ENCODE results near the gene TMEM259.

- no peak for TF ChIP-seq CTCF (IDR thresholded peaks at IDR 0.05 in 4 of 5, conservative IDR thresholded peaks at IDR 0.05 in 1 of 5)
- TF ChIP-seq POLR2A (IDR thresholded peaks at IDR 0.05): no peak
Measured at GRCh38 chr19:1015782-1016646, 4.9 kb downstream of the TMEM259 start.

All from gastrocnemius medialis (tissue), 4 donors.